NCI-H1105 treated with DMSO at 0.1 percent for 48 hours (cell line): Measurements from ENCODE around the gene NAT10.

Source experiments
- DNase-seq: peaks from one replicate; lab custom pipeline; 2025; lab: John Stamatoyannopoulos, UW

The NAT10 gene

DNA sequence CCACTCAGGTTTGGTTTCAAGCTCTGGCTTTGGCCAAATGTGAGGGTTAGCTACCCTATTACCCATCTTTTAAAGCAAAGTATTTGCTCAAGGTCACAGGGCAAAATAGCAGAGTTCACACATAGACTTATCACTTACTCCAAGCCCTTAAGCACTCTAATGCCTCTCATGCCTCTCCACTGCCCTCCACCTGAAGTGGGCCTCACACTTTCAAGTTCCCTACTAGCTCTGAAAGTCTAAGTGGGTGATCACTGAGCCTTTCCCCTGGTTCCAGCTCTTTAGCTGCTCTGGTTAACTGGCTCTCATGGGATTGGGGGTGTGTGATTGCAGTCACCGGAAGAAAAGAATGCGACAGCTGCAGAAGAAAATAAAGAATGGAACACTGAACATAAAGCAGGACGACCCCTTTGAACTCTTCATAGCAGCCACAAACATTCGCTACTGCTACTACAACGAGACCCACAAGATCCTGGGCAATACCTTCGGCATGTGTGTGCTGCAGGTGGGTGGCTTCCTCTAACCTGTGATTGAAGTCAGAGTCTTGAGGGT, 6.4 kb downstream of the NAT10 start:
- DNase-seq = no peak

DNA sequence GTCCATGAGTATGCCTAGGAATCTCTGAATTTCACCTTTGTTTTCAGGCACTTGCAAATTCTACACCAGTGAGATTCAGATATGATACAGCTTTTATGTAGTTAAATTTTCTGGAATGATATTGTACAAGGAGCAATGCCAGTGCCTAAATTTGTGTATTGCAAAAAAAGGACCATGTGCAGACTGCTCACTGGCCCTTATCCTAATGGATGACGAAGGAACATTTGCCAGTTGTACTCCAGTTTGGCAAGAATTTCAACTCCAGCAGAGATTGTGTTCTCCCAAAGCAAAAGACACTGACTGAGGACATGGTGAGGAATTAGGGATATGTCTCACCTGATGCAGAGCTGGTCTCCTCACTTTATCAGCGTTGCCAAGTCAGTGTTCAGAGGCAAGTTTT, 8.6 kb downstream of the NAT10 start:
- DNase-seq = no peak

DNA sequence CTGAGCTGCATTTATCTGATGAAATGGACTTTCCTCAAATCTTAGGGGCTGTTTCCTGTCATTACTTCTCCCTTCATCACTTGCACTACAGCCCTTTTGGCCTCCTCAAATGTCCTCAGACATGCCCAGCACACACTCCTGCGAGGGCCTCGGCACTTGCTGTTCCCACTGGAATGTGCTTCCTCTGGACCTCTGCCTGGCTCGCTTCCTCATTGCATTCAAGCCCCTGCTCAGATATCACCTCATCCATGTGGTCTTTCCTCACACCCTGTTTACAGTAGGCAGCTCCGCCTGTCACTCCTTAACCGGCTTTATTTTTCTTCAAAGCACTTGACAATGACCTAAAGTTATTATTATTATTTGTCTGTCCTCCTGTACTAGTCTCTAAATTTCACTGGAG, 9.0 kb downstream of the NAT10 start:
- no peak for DNase-seq

DNA sequence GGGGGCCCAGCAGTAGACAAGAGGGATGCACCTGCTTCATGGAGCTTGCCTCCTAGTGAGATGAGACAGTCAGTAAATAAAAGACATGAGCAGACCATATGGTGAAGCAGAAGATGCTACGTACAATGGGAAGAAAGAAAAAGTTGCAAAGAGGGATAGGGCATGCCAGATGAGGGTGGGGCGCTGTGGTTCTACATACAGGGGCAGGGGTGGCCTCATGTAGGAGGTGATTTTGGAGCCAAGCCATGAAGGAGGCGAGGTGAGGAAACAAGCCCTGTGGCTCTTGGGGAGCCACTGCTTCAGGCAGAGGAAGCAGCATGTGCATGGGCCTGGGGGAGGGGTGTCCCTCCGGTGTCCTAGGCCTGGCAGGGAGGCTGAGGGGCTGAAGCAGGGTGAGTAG, 15.2 kb downstream of the NAT10 start:
- no peak for DNase-seq

DNA sequence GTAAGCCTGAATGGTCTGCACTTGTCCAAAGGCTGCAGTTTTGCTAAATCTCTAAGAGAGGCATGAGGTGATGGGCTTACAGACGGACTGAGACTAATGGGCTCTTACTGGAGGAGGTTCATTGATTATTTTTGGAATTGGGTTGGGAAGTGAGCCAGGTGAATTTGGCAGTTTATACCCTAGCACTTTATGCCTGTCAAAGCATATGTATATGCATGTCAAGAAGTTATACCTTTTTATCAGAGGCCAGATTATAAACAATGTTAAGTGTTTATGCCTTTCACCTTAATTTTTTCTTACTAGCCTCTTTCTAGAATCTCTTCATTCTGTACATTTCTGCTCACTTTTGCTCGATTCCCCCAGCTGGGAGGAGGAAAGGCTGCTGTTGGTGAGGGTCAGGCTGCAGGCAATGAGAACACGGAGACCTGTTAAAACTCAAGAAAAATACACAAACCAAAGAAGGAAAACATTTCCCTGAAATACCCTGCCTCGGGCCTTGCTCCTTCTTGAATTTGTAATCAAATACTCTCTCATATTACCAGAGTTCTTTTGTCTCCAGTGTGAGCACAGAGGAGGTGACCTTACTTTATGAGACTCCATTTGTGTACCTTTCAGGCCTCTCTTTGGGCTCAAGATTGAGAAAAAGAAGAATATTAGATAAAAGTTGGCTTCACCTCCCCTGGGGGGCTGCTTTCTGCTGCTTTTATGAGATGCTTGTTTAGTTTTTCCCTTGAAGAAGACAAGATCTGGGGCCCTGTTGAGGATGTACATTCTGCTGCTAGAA, 19.6 kb downstream of the NAT10 start:
- no peak for DNase-seq

DNA sequence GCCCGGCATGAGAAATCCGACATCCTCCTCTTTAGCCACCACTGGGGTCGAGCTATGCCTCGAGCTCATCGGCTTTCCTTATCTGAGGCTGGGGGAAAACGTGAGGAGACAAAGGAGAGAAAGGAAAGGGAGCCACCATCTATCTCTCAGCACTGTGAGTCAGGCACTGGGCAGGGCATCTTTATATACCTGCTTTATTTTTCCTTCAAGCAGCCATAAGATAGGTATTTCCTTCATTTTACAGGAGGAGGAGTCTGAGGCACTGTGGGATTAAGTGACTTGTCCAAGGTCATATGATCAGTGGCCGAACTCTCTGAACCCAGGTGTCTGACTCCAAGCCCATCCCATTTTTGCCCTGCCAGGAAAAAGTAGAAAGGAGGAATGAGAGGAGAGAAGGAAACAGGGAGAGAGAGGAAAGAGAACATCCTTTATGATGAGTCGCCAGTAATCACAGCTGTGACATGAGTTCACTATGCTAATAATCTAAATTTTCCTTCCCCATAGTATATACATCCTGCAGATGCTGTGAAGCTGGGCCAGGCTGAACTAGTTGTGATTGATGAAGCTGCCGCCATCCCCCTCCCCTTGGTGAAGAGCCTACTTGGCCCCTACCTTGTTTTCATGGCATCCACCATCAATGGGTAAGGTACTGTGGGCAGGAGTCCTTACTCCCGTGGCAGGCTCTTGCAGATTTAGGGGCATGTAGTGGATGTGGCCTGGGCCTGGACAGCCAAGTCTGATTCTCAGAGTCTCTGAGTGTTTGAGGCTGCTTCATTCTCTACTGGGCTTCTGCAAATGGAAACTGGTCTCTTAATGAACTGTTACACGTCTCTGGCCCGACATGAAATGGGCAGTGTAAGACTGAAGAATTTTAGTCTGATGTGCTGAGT, 21.8 kb downstream of the NAT10 start:
- DNase-seq = no peak

DNA sequence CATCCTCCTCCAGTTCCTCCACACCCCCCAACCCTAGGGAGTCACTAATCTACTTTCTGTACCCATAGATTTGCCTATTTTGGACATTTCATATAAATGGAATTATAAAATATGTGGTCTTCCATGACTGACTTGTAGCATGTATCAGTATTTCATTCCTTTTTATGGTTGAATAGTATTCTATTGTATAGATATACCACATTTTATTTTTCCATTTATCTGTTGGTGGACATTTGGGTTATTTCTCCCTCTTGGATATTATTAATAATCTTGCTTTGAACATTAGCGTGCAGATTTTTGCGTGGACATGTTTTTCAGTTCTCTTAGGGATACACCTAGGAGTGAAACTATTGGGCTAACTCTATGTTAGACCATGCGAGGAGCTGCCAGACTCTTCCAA, 23.4 kb downstream of the NAT10 start:
- no peak for DNase-seq

DNA sequence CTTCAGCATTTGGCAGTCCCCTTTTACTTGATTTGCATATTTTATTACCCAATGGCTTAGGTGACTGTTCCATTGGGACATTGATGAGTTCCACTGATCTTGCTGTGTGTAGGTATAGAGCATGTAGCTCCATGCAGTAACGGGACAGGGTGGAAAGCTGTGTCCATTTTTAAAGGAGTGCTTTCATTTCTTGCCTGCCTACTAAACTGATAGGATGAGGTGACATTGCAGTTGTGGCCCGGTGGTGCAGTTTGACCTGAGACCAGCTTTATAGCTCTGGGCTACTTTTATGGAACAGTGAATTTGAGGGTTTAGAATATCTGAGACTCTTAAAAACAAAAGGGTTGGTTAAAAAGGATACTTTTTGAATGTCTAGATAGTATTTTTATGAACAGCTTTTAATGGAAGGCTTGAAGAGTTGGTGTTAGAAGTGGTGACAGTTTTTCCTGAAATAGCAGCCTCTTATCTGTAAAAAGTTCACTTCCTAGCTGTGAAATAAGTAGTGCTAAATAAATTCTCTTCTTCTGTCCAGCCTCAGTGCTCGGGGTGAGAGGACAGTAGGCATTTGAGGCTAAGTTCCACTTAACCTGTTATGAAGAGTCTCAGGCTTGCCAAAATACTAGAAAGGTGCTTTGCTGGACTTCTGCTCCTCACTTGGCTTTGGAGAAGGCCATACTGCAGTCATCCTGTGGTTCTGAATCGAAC, 27.0 kb downstream of the NAT10 start:
- no peak for DNase-seq

DNA sequence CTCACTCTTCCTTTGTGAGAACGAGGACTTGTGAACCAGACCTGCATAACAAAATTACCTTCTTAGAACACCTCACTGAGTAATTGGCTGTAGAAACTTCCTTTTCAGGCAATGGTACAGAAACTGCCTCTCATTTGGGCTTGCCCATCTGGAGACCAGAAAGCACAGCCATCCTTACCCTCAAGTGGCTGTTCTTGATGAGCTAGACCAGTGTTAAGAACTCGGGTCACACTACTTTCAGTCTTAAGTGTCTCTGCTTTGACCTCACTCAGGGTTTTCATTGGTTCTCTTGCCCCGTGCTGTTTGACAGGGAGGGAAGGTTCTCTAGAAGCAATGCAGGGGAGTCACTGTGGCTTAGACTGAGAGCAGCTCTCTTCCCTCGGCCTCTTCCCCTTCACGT, 29.3 kb downstream of the NAT10 start:
- no peak for DNase-seq

DNA sequence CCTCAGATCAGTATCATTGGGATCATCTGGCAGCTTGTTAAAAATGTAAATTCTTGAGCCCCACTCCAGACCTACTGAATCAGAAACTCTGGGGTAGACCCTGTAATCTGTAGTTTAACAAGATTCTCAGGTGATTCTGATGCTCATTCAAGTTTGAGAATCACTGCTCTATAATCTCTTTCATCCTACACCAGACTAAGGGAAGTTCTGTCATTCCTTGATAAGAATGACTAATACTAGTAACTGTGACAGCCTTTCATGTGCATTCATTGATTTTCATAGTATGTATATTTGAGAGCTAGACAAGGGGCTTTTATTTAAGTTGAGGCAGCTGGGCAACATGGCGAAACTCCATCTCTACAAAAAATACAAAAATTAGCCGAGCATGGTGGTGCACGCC, 30.0 kb downstream of the NAT10 start:
- DNase-seq = no peak

DNA sequence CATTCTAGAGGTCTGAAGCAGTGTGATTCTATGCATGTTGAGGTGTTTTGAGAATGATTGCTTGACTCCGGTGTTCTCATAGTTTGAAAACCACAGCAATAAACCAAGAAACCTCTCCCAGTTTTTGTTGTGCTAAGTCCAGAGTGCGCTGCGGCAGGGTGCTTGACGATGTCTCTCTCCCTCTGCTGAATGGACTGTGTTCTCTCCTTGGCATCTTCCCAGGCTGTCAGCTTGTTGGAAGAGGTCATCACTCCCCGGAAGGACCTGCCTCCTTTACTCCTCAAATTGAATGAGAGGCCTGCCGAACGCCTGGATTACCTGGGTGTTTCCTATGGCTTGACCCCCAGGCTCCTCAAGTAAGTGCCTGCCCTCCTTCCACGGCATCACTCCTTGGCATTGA, 31.0 kb downstream of the NAT10 start:
- DNase-seq = no peak

DNA sequence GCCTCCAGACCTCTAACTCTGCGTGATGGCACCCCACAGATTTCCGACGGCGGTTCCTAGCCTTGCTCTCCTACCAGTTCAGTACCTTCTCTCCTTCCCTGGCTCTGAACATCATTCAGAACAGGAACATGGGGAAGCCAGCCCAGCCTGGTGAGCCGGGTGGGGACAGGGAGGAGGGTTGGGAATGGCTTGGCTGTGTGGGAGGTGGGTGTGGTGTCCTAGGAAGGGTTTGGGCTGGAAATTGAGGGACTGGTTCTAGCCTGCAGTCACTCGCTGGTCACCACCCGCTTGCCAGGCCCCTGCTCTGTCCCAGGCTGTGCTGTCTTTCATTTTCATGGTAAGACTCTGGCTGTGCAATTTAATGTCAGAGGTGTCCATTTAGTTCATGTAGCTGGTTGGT, 33.9 kb downstream of the NAT10 start:
- no peak for DNase-seq

DNA sequence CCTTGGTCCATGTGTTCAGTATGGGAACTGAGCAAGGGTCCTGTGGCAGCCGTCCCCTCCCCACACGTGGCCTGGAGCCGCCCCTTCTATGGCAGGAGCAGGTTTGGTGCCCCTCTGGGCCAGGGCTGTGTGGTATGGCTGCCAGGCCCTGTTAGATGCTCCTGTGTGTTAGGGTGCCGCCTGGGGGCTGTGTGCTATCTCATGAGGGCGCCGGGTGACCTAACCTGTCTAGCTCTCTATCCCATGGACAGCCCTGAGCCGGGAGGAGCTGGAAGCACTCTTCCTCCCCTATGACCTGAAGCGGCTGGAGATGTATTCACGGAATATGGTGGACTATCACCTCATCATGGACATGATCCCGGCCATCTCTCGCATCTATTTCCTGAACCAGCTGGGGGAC, 34.7 kb downstream of the NAT10 start:
- DNase-seq = no peak

DNA sequence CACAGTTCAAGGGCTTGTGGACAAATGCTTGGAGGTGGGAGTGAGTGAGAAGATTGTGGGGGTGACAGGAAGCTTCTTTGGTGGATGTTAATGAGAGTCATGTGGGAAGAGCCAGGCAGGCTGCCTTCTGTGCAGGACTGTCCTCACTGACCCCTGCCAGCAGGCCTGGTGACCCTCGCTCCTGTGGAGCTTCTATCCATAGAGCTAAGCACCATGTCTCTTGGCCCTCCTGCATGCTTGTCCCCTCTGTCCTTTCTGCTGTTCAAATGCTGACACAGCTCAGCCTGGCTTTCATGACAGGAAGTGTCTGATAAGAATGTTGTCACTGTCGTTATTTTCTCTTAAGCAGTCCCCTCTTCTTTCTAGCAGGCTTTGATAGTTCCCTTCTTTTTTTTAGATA, 37.6 kb downstream of the NAT10 start:
- DNase-seq = no peak

DNA sequence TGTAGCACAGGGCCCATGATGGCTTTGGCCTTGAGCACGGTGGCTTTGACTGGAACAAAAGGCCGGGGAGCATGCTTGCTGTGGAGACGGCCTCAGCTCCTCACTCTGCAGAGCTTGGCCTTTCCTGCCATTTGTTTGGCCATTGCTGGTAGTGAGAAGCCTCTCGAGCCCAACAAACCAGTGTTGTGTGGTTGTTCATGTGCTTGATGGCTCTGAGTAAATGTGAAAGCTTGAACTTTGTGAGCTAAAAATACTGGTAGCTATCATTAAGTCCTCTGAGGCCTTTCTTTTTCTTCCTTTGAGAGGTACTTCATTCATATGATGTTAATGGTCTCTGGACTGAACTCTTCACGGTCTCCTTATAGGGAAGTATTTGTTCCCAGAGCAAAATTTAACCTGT, 39.6 kb downstream of the NAT10 start:
- DNase-seq = no peak

DNA sequence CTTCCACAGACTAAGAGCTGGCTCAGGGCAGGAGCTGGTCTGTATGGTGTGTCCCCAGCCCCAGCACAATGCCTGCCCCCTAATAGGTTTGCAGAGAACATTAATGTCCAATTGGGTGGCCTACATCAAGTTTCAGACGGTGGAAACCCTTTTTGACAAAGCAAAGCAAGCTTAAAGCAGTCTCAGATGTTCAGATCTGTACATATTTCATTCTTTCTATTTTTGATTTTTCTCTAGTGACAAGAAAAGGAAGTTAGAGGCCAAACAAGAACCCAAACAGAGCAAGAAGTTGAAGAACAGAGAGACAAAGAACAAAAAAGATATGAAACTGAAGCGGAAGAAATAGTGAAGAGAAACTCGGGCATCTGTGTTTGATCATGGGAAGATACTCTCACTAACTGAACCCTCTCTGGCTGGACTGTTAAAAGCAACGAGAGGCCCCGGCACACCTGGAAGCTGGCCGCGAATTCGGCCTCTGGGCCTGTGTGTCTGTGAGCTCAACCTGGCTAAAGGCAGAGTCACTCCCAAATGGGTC, 40.5 kb downstream of the NAT10 start:
- DNase-seq = no peak

DNA sequence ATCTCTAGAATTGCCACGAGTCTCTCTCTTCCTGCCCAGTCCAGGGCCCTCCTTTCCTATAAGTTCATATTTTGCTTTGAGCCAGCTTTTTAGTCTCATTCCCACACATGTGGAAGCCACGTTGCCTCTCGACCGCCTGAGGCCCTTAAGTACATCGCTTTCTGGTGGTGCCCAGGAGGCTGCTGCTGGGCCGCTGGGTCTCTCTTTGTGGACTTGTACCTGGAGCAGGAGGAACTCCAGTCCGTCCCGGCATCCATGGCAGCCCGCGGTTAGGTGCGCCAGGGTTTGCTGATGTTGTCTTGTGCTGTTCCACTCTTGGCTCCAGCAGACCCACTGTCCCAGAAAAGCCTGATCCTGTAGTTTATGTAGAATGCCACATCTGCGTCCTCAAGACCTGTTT, 41.0 kb downstream of the NAT10 start:
- no peak for DNase-seq

DNA sequence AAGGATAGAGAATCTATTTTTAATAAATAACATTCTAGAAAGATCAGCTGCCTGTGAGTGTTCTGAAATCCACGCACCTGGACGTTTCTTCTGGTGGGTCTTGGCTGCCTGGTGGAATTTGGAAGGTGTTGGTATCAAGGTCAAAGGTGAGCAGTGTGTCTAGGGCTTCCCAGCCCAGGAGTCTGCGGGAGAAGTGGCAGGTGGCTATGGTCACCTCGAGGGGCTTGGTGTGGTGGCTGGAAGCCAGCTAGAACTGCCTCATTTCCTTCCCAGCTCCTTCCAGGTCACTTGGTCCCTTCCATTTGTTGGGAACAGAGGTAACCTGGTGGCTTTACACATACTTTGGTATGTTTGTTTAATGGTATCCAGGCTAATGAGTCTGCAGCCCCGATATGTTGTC, 41.4 kb downstream of the NAT10 start:
- DNase-seq = no peak

DNA sequence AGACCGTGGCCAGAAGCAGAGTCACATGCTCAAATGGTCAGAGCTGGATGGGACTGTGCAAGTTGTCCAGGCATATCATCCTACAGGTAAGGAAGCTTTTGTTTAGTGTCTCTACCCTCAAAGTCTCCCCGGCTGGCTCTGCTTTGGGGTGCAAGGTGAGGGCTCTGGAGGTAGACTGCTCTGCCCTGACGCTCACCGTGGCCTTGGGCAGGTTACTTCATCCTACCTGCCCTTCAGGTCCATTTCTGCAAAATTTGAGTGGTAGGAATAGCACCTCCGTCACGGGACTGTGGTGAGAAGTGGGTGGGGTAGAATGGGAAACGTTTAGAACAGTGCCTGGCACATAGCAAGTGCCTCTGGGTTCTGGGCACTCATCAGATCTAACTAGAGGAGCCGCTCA, 42.2 kb downstream of the NAT10 start:
- no peak for DNase-seq

DNA sequence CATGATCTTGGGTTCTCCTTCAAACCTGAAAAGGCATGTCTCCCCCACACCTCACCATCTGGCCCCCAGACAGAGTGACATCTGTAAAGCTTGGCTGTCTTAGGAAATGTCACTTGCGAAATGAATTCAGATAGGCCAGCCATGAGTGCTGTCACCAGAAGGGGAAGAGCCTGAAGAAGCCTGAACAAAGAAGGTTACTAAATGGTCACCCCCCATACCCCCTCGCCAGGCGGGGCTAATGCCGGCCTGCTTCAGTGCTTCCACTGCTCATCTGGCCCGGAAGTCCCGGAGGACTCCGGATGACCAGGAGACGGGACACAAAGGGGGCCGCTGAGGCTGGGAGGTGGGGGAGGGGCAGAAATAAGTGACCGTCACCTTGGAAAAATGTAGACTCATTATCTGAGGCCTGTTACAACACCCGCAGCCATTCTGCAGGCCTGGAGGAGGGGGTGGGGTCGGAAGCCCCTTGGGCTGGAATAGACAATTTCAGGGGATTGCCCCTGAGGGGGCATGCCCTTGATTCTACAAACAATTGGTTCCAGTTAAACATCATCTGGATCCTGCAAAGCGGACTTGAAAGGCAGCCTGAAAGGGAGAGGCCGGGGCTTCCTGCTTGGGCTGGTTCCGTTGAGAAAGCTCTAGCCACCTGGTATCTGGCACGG, 43.2 kb downstream of the NAT10 start:
- DNase-seq = no peak

DNA sequence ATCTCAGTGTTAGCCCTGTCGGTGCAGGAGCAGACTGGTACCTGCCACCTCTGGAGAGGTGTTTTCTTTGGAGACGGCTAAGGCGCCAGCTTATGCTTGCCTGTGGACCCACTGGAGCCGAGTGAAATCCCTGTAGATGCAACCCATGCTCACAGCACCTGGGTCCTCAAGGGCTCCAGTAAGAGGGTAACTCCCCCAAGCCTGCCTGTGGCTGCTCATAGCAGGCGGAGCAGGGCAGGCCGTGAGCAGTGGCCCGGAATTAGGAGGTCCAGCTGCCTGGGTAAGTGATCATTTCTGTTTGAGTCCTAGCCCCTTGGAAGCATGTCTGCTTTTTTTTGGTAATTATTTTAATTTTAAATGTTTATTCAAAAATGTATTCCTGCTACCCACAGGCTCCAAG, 43.8 kb downstream of the NAT10 start:
- no peak for DNase-seq

DNA sequence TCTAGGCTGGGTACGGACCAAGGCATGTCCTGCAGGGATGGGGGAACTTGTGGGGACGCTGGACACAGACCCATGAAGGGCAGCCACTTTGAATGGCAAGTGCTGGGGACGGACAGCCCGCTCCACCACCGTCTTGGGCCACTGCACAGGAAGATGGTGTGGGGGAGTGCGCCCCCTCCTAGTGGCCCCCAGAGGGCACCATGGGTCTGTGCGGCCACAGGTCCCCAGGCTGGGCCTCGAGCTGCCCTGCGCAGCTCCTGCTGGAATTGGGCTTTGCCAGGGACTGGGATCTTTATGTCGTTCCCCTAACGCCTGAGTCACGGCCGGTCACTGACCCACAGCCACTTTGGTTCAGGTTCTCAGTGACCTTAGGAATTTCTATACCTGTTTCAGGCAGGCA, 44.4 kb downstream of the NAT10 start:
- no peak for DNase-seq
